ENCODE data around the gene SFXN3. TPM values are rescaled to one million over a fixed set of nuclear protein-coding genes. Genes with fewer than 3 reads are reported as not detected.
A peak's percentile ranks its signal among the peaks of the same experiment; 100 is the strongest.

Gene SFXN3
- total and polyA plus RNA-seq, 11 donors, result 11.7 to 37.4 (median 17.8) TPM

GRCh38 chr10:101064415-101065030 lies 33.5 kb downstream of the SFXN3 start:
- DNase-seq (no peak), ATAC-seq (no peak)
- Histone ChIP-seq H3K9me3 (no peaks in the 10 kb centered on the region), H3K4me1 (peaks cover 0 to 74% (median 54%) of the 10 kb centered on the region in 12 donors), H3K36me3 (no peaks in the 10 kb centered on the region), H3K27me3 (peaks cover 0 to 34% (median 0%) of the 10 kb centered on the region in 9 donors), H3K4me3 (no peak overlapping the region), H3K27ac (peak overlapping the region in 9 of 12 donors; percentile 29 to 99 (median 98))
- TF ChIP-seq POLR2A (IDR thresholded peaks at IDR 0.05) (no peak), CTCF (IDR thresholded peaks at IDR 0.05) (no peak)
- WGBS, 4 donors, result 85 to 91% (median 88%) methylated on average over 7 to 9 of the region's 9 CpGs
- intact Hi-C loops (cut with DNase I), result loop anchor here in 4 of 10 donors (5.0 to 10.0 kb wide), 3 partner anchors 32 to 70 kb away; partner anchors contain the start of genes LZTS2 (in 4 of the 4), PDZD7 (in 1 of the 4) and SFXN3 (in 1 of the 4)

- no peak for DNase-seq
- Histone ChIP-seq H3K4me3 (peak overlapping the region in 10 of 12 donors; percentile 48 to 66 (median 59)), H3K27me3 (peaks cover 0 to 34% (median 0%) of the 10 kb centered on the region in 9 donors), H3K36me3 (no peaks in the 10 kb centered on the region), H3K4me1 (peaks cover 0 to 69% (median 49%) of the 10 kb centered on the region in 12 donors), H3K27ac (peak overlapping the region; percentile 66 to 99 (median 84)), H3K9me3 (no peaks in the 10 kb centered on the region)
- intact Hi-C loops (cut with DNase I), result loop anchor here in 7 of 10 donors (2.0 to 10.0 kb wide), 5 partner anchors 23 to 71 kb away; partner anchors contain the start of genes LZTS2 (in 2 of the 7), PDZD7 (in 1 of the 7) and SFXN3 (in 1 of the 7)
- TF ChIP-seq POLR2A (IDR thresholded peaks at IDR 0.05) (no peak), CTCF (IDR thresholded peaks at IDR 0.05) (no peak)
- no peak for ATAC-seq
- WGBS, 4 donors, result 62 to 75% (median 69%) methylated on average over 3 of the region's 3 CpGs
These were observed 34.6 kb downstream of the SFXN3 start for GRCh38 chr10:101065481-101066145.

GRCh38 chr10:101066146-101066895 lies 35.3 kb downstream of the SFXN3 start:
- Histone ChIP-seq H3K9me3 (no peaks in the 10 kb centered on the region), H3K27me3 (peaks cover 0 to 34% (median 0%) of the 10 kb centered on the region in 9 donors), H3K36me3 (no peaks in the 10 kb centered on the region), H3K4me3 (peak overlapping the region; percentile 37 to 66 (median 57)), H3K27ac (peak overlapping the region; percentile 66 to 99 (median 84)), H3K4me1 (peaks cover 0 to 70% (median 48%) of the 10 kb centered on the region in 12 donors)
- TF ChIP-seq POLR2A (IDR thresholded peaks at IDR 0.05) (peak in 1 of 2 donors; percentile 43), CTCF (IDR thresholded peaks at IDR 0.05) (peak in 11 of 12 donors; percentile 15 to 64 (median 43))
- DNase-seq, result peak; percentile 87 to 88 (median 87)
- intact Hi-C loops (cut with DNase I), result loop anchor here in 7 of 10 donors (2.0 to 10.0 kb wide), 5 partner anchors 24 to 72 kb away; partner anchors contain the start of genes LZTS2 (in 2 of the 7), PDZD7 (in 1 of the 7) and SFXN3 (in 1 of the 7)
- peak; percentile 54 to 83 (median 68) for ATAC-seq
- 2 to 4% (median 3%) methylated on average over 47 to 49 of the region's 49 CpGs for WGBS, 4 donors

All from heart left ventricle (tissue), 16 donors.